Measurements from ENCODE around the gene XIRP2. TPM values are rescaled to one million over a fixed set of nuclear protein-coding genes. Genes with fewer than 3 reads are reported as not detected.

The XIRP2 gene
- total and polyA plus RNA-seq, 2 of the 13 experiments (the other 11 are each of a cell fraction or from before 2014, with no cell fraction given), result 0.04 to 0.05 TPM

- H3K9me3 ChIP-seq (ENCODE audit: low read length), result no peaks in the 10 kb centered on the region
- no peaks in the 10 kb centered on the region for H3K79me2 ChIP-seq (ENCODE audit: insufficient read depth, low read length)
- H3K27me3 ChIP-seq (ENCODE audit: control insufficient read depth in 1 of 2, insufficient read depth in 2 of 2, low read length in 2 of 2), result no peaks in the 10 kb centered on the region
- H3K36me3 ChIP-seq (replicated peaks in 1 of 2; ENCODE audit: control insufficient read depth in 1 of 2, insufficient read depth in 2 of 2, low read length in 2 of 2), result no peaks in the 10 kb centered on the region
- FAIRE-seq (no peak), ATAC-seq (no peak), DNase-seq (ENCODE audit: low spot score) (no peak)
- WGBS (ENCODE audit: low lambda C conversion rate), result 32% methylated on average over 6 of the region's 6 CpGs
- H2AFZ ChIP-seq (ENCODE audit: low read length), result no peak overlapping the region
- H3K4me1 ChIP-seq (ENCODE audit: insufficient read depth, low read length), result no peaks in the 10 kb centered on the region
- no peak overlapping the region for H3K9ac ChIP-seq (ENCODE audit: insufficient read depth, low read depth, low read length)
- no peak overlapping the region for H3K4me2 ChIP-seq (ENCODE audit: low read depth, low read length)
- TF ChIP-seq ZNF776 (CRISPR knock-in tag; IDR thresholded peaks at IDR 0.05) (no peak), PCBP2 (optimal IDR thresholded peaks at IDR 0.05; ENCODE audit: low read depth, low read length, poor library complexity, severe bottlenecking) (no peak)
- POLR2A ChIA-PET, result no interaction called here
- H3K4me3 ChIP-seq (replicated peaks in 1 of 3; ENCODE audit: insufficient read depth in 1 of 3, low read depth in 2 of 3, low read length in 3 of 3), result no peak overlapping the region
- CTCF ChIA-PET (ENCODE audit: low intra/inter-chr PET ratio, low total read pairs), result no interaction called here
- intact Hi-C loops (cut with micrococcal nuclease; ENCODE audit: unreplicated experiment), result no loop called here
- H3K27ac ChIP-seq (ENCODE audit: extremely low read length, insufficient read depth, low read length), result no peak overlapping the region
- in situ Hi-C loops (cut with HindIII; ENCODE audit: extremely low pct_ligation_motif_present, low pct_unique_long_range_greater_than_20kb), result no loop called here
- BruUV-seq (replicated peaks), result no TSS peak
- H4K20me1 ChIP-seq (ENCODE audit: insufficient read depth, low read length), result no peaks in the 10 kb centered on the region
Measured at GRCh38 chr2:167187049-167187727, 298.9 kb downstream of the XIRP2 start.

DNA sequence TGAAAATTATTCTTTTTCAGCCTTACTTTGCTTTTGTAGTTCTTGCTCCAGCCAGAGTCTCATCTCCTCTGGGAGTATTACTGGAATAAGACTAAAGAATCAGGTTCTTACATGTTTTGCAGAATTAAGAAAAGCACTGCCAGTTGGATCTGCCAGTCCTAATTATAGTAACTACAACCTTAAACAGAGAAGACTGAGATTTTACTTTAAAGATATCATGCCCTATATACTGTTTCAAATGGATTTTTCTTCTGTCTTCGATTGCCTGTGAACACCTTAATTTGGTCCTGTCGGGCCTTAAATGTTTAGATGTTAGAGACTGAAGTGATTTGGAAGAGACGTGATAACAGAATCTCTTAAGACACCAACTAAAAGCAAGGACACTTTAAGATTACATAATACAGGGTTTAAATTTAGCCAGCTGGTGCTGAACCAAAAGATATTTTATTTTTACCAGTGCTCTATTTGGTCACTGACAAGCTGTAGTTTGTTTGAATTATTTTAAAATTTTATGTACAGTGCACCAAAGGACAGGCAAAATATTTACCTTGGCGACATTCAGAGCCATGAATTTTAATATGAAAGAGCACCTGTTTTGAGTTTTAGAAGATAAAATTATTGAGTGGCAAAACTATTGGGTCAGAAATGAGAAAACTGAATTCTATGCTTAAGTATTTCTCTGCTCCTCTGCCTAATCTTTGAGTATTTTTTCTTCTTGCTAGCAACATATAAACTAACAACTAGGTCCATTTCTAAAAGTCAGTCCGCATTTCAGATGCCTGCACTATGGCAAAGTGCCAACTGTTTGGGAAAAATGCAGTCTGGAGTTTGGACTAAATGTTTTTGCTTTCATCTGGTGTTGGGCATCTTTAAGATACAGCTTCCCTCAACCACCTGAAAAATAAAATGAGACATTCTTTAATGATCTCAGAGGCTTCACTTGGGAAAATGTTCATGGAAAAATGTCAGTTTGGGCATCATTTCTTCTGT, 300.0 kb downstream of the XIRP2 start:
- ATAC-seq, result no peak
- H4K20me1 ChIP-seq (ENCODE audit: insufficient read depth, low read length), result no peaks in the 10 kb centered on the region
- in situ Hi-C loops (cut with HindIII; ENCODE audit: extremely low pct_ligation_motif_present, low pct_unique_long_range_greater_than_20kb), result no loop called here
- H3K27ac ChIP-seq (ENCODE audit: extremely low read length, insufficient read depth, low read length), result no peak overlapping the region
- intact Hi-C loops (cut with micrococcal nuclease; ENCODE audit: unreplicated experiment), result no loop called here
- no peak overlapping the region for H3K4me3 ChIP-seq (replicated peaks in 1 of 3; ENCODE audit: insufficient read depth in 1 of 3, low read depth in 2 of 3, low read length in 3 of 3)
- BruUV-seq (replicated peaks), result no TSS peak
- no peaks in the 10 kb centered on the region for H3K79me2 ChIP-seq (ENCODE audit: insufficient read depth, low read length)
- H3K27me3 ChIP-seq (ENCODE audit: control insufficient read depth in 1 of 2, insufficient read depth in 2 of 2, low read length in 2 of 2), result no peaks in the 10 kb centered on the region
- TF ChIP-seq E2F5 (CRISPR knock-in tag; conservative IDR thresholded peaks at IDR 0.05) (no peak), ZNF512B (CRISPR knock-in tag; IDR thresholded peaks at IDR 0.05; ENCODE audit: borderline replicate concordance) (no peak), ZNF207 (IDR thresholded peaks at IDR 0.05; ENCODE audit: borderline replicate concordance) (no peak)
- FAIRE-seq, result no peak
- H3K4me2 ChIP-seq (ENCODE audit: low read depth, low read length), result no peak overlapping the region
- POLR2A ChIA-PET, result no interaction called here
- H2AFZ ChIP-seq (ENCODE audit: low read length), result no peak overlapping the region
- no peak overlapping the region for H3K9ac ChIP-seq (ENCODE audit: insufficient read depth, low read depth, low read length)
- CTCF ChIA-PET (ENCODE audit: low intra/inter-chr PET ratio, low total read pairs), result no interaction called here
- no peaks in the 10 kb centered on the region for H3K9me3 ChIP-seq (ENCODE audit: low read length)
- WGBS (ENCODE audit: low lambda C conversion rate), result 18% methylated on average over 5 of the region's 5 CpGs
- no peaks in the 10 kb centered on the region for H3K36me3 ChIP-seq (replicated peaks in 1 of 2; ENCODE audit: control insufficient read depth in 1 of 2, insufficient read depth in 2 of 2, low read length in 2 of 2)
- DNase-seq (ENCODE audit: low spot score), result no peak
- H3K4me1 ChIP-seq (ENCODE audit: insufficient read depth, low read length), result no peaks in the 10 kb centered on the region
